Smooth muscle cell (in vitro differentiated cells): Measurements from ENCODE around the gene UBR1. TPM values are rescaled to one million over a fixed set of nuclear protein-coding genes. Genes with fewer than 3 reads are reported as not detected.
"Not testable (repeated sequence)": the region's sequence is repeated elsewhere in the genome, so short reads cannot be mapped to it uniquely, and the experiment has no call there.

Source experiments
- DNase-seq: peaks from one replicate; lab custom pipeline; 2025; ENCODE audit not compliant: unreplicated experiment; lab: John Stamatoyannopoulos, UW
- H2AFZ ChIP-seq: fragments of 200-600 bp; sonication (generic); 2 replicates; pipeline ENCODE4 v1.6.0; 2016; ENCODE audit warnings: antibody characterized with exemption, low read depth, mild to moderate bottlenecking
- H3F3A ChIP-seq: fragments of 200-600 bp; sonication (generic); 2 replicates; pipeline ENCODE4 v1.6.0; 2017; ENCODE audit warnings: antibody characterized with exemption, low read depth
- H3K27ac ChIP-seq: fragments of 200-600 bp; sonication (generic); 2 replicates; pipeline ENCODE4 v1.5.1; 2016; ENCODE audit warnings: low read depth, mild to moderate bottlenecking
- H3K27me3 ChIP-seq: fragments of 200-600 bp; sonication (generic); 2 replicates; pipeline ENCODE4 v1.6.1; 2016; ENCODE audit warnings: low read depth, mild to moderate bottlenecking
- H3K36me3 ChIP-seq: fragments of 200-600 bp; sonication (generic); 2 replicates; pipeline ENCODE4 v1.5.1; 2016; ENCODE audit warnings: low read depth
- H3K4me1 ChIP-seq: fragments of 200-600 bp; sonication (generic); 2 replicates; pipeline ENCODE4 v1.5.1; 2016; ENCODE audit warnings: low read depth
- H3K4me2 ChIP-seq: fragments of 200-600 bp; sonication (generic); 2 replicates; pipeline ENCODE4 v1.6.0; 2016; ENCODE audit warnings: mild to moderate bottlenecking
- H3K4me3 ChIP-seq: fragments of 200-600 bp; sonication (generic); 2 replicates; pipeline ENCODE4 v1.5.1; 2016; ENCODE audit warnings: mild to moderate bottlenecking
- H3K79me2 ChIP-seq: fragments of 200-600 bp; sonication (generic); 2 replicates; pipeline ENCODE4 v1.6.0; 2016; ENCODE audit warnings: low read depth, mild to moderate bottlenecking
- H3K9ac ChIP-seq: fragments of 200-600 bp; sonication (generic); 2 replicates; pipeline ENCODE4 v1.6.0; 2016; ENCODE audit warnings: low read depth
- H3K9me3 ChIP-seq: fragments of 200-600 bp; sonication (generic); replicated peaks from 2 replicates; pipeline ENCODE4 v1.5.1; 2016; ENCODE audit warnings: low read depth
- H4K20me1 ChIP-seq: fragments of 200-600 bp; sonication (generic); 2 replicates; pipeline ENCODE4 v1.6.0; 2016; ENCODE audit warnings: low read depth
- CTCF ChIP-seq: fragments of 200-600 bp; sonication (generic); IDR thresholded peaks from 2 replicates; pipeline ENCODE4 v1.5.1; 2017; ENCODE audit warnings: borderline replicate concordance, mild to moderate bottlenecking, antibody characterized with exemption; ENCODE audit not compliant: insufficient read depth, poor library complexity, severe bottlenecking
- WGBS: methylation state at CpG from one replicate; pipeline ENCODE4 v1.1.7; 2016; ENCODE audit warnings: low lambda C conversion rate; 5-methylcytosine and 5-hydroxymethylcytosine counted together
- polyA plus RNA-seq: library from polyadenylated mRNA; unstranded; fragments of >200 nt; fragmentation: Nextera tagmentation; extraction: Ambion mirVana; gene quantifications from 2 replicates; pipeline ENCODE4 v1.2.1, GENCODE V29; 2016
- small RNA-seq: library from RNA; depleted of rRNA; stranded (forward); fragments of <200 nt; gene quantifications from one replicate; pipeline ENCODE3, GENCODE V24; 2014
- total RNA-seq: library from RNA; depleted of rRNA; stranded (reverse); fragments of >200 nt; gene quantifications from 2 replicates; pipeline ENCODE4 v1.2.3, GENCODE V29; 2014

UBR1 gene
- total and polyA plus RNA-seq, 2 experiments from 2014 or later = 8.7 to 24.0 TPM

GRCh38 chr15:42911058-42911592 is 194.7 kb downstream of the UBR1 start:
- Histone ChIP-seq H2AFZ (no peak overlapping the region), H3K9ac (no peak overlapping the region), H3K9me3 (no peaks in the 10 kb centered on the region), H3K79me2 (peaks cover 23% of the 10 kb centered on the region), H3K4me1 (no peaks in the 10 kb centered on the region), H3F3A (no peaks in the 10 kb centered on the region), H3K4me3 (no peak overlapping the region), H3K27ac (no peak overlapping the region), H3K4me2 (no peak overlapping the region), H3K36me3 (no peaks in the 10 kb centered on the region), H4K20me1 (peaks cover 50% of the 10 kb centered on the region), H3K27me3 (no peaks in the 10 kb centered on the region)
- WGBS = 94% methylated on average over 5 of the region's 5 CpGs
- no peak for DNase-seq
- no peak for TF ChIP-seq CTCF

- H3K9me3 ChIP-seq = no peaks in the 10 kb centered on the region
- no peaks in the 10 kb centered on the region for H3K36me3 ChIP-seq
- DNase-seq = no peak
- no peak overlapping the region for H3K27ac ChIP-seq
- no peak overlapping the region for H3K4me3 ChIP-seq
- no peaks in the 10 kb centered on the region for H3K4me1 ChIP-seq
- no peak overlapping the region for H3K4me2 ChIP-seq
- TF ChIP-seq CTCF = no peak
- no peaks in the 10 kb centered on the region for H3K27me3 ChIP-seq
- no peak overlapping the region for H3K9ac ChIP-seq
- H2AFZ ChIP-seq = no peak overlapping the region
- no peaks in the 10 kb centered on the region for H3F3A ChIP-seq
- H3K79me2 ChIP-seq = peaks cover 28% of the 10 kb centered on the region
- peaks cover 39% of the 10 kb centered on the region for H4K20me1 ChIP-seq
- WGBS = 54% methylated on average over 2 of the region's 2 CpGs
Observed at GRCh38 chr15:42908538-42908937, 197.3 kb downstream of the UBR1 start.

- Histone ChIP-seq H3K36me3 (no peaks in the 10 kb centered on the region), H3F3A (no peaks in the 10 kb centered on the region), H3K4me2 (no peak overlapping the region), H3K27me3 (no peaks in the 10 kb centered on the region), H3K9ac (no peak overlapping the region), H4K20me1 (peaks cover 11% of the 10 kb centered on the region), H3K27ac (no peak overlapping the region), H3K9me3 (no peaks in the 10 kb centered on the region), H3K4me1 (no peaks in the 10 kb centered on the region), H3K79me2 (peaks cover 16% of the 10 kb centered on the region), H3K4me3 (no peak overlapping the region), H2AFZ (no peak overlapping the region)
- TF ChIP-seq CTCF = no peak
- 94% methylated on average over 5 of the region's 5 CpGs for WGBS
- no peak for DNase-seq
Observed at GRCh38 chr15:42903388-42904324, 202.2 kb downstream of the UBR1 start.

GRCh38 chr15:42893911-42894310 is 211.9 kb downstream of the UBR1 start:
- WGBS = 96% methylated on average over 1 of the region's 1 CpG
- not testable (repeated sequence) for H3K4me2 ChIP-seq

More at GRCh38 chr15:42893911-42894310, 211.9 kb downstream of the UBR1 start:
- not testable (repeated sequence) for H4K20me1 ChIP-seq, H3K9ac ChIP-seq, H3K4me3 ChIP-seq, H3K27me3 ChIP-seq, H2AFZ ChIP-seq, H3K4me1 ChIP-seq, H3F3A ChIP-seq, DNase-seq, H3K36me3 ChIP-seq, H3K27ac ChIP-seq, H3K9me3 ChIP-seq
- peaks cover 21% of the 10 kb centered on the region for H3K79me2 ChIP-seq

Small RNA genes within 50 kb of the gene (small RNA-seq; reads per million reads assigned to genes)
- not detected for gene AC068724.2

Other genes with a start within 250 kb of the UBR1 start
- gene TTBK2, start 185.3 kb downstream of the UBR1 start, total RNA-seq = 10.3 and 11.1 TPM in 2 replicates
- 5.7 and 6.6 TPM in 2 replicates for gene TTBK2, start 185.3 kb downstream of the UBR1 start, polyA plus RNA-seq
- gene TMEM62, start 27.5 kb upstream of the UBR1 start, total RNA-seq = 9.0 and 12.0 TPM in 2 replicates
- 3.1 and 8.8 TPM in 2 replicates for gene TMEM62, start 27.5 kb upstream of the UBR1 start, polyA plus RNA-seq
- gene CCNDBP1, start 79.4 kb upstream of the UBR1 start, total RNA-seq = 29.6 and 30.5 TPM in 2 replicates
- gene CCNDBP1, start 79.4 kb upstream of the UBR1 start, polyA plus RNA-seq = 22.1 and 33.4 TPM in 2 replicates
- not detected in 2 replicates for gene EPB42, start 115.0 kb upstream of the UBR1 start, total RNA-seq
- gene EPB42, start 115.0 kb upstream of the UBR1 start, polyA plus RNA-seq = not detected in 2 replicates
- gene TGM5, start 160.9 kb upstream of the UBR1 start, total RNA-seq = 2.5 and 3.7 TPM in 2 replicates
- gene TGM5, start 160.9 kb upstream of the UBR1 start, polyA plus RNA-seq = 0.08 and 1.1 TPM in 2 replicates
- gene TGM7, start 196.2 kb upstream of the UBR1 start, total RNA-seq = not detected in 2 replicates
- not detected in 2 replicates for gene TGM7, start 196.2 kb upstream of the UBR1 start, polyA plus RNA-seq
- 5.0 and 5.7 TPM in 2 replicates for gene LCMT2, start 224.5 kb upstream of the UBR1 start, total RNA-seq
- gene LCMT2, start 224.5 kb upstream of the UBR1 start, polyA plus RNA-seq = 2.2 and 5.4 TPM in 2 replicates